ENCODE measurements around the gene BCAR1.
"Not testable (repeated sequence)": the region's sequence is repeated elsewhere in the genome, so short reads cannot be mapped to it uniquely, and the experiment has no call there.

BCAR1 gene

DNA sequence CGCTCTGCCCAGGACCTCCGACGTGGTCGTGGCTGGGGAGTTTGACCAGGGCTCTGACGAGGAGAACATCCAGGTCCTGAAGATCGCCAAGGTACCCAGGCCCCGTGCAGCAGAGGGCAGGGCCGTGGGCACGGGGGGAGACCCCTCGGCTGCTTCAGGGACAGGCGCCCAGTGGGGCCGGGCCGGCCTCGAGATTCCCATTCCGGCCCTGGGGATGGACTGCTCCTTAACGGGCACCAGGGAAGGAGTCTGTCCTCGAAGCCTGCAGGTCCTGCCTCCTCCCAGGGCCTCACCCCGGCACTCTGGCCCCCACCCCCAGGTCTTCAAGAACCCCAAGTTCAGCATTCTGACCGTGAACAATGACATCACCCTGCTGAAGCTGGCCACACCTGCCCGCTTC is 28.3 kb downstream of the BCAR1 start:
- H3K79me2 ChIP-seq (ENCODE audit: control insufficient read depth, insufficient read depth, low read length); H3K9ac ChIP-seq (ENCODE audit: low read length); H3K27me3 ChIP-seq (ENCODE audit: insufficient read depth, low read length, poor library complexity); H3K4me1 ChIP-seq (ENCODE audit: control insufficient read depth, low read depth, low read length); H2AK5ac ChIP-seq (ENCODE audit: low read length); H4K5ac ChIP-seq (ENCODE audit: low read length); H3K27ac ChIP-seq (ENCODE audit: low read depth, low read length); H2BK15ac ChIP-seq (replicated peaks; ENCODE audit: low read depth); H3K23ac ChIP-seq (ENCODE audit: low read length); H3K36me3 ChIP-seq (ENCODE audit: control insufficient read depth, insufficient read depth, low read length); H3K4me3 ChIP-seq (ENCODE audit: low read length); H2BK5ac ChIP-seq (ENCODE audit: low read length); H4K8ac ChIP-seq (ENCODE audit: low read depth, low read length); H3K18ac ChIP-seq (ENCODE audit: low read length); H3K56ac ChIP-seq (ENCODE audit: low read length); DNase-seq; H3K4me2 ChIP-seq (ENCODE audit: low read length); H3K79me1 ChIP-seq (ENCODE audit: low read length); H2BK120ac ChIP-seq (ENCODE audit: low read depth, low read length); H3K4ac ChIP-seq (ENCODE audit: low read depth, low read length): not testable (repeated sequence)
- WGBS (ENCODE audit: extremely low coverage, insufficient coverage, low lambda C conversion rate), result no CpG with 5 or more reads among the region's 20 CpGs

DNA sequence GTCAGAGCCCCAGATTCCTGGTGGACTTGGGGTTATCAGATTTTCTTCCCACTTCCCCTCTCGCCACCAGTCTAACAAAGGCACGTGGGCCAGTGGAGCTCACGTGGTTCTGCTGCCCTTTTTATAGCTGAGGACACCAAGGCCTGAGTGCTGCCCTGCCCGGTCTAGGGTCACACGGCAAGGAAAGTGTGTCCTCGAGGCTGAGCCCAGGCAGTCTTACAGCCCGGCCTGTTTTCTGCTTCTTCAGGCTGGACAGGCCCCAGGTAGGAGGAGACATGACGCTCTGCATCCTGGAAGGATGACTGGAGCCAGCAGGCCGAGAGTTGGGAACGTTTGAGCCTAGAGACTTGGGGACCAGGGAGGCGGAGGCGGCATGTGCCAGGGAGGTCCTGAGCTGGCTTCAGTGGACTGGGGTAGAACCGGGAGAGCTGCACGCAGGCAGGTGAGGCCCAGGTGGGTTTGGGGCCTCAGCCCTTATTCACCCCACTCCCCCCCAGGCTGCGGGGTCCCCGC is 29.1 kb downstream of the BCAR1 start:
- Histone ChIP-seq H3K36me3 (ENCODE audit: control insufficient read depth, insufficient read depth, low read length) (no peaks in the 10 kb centered on the region), H3K23ac (ENCODE audit: low read length) (no peak overlapping the region), H2BK15ac (replicated peaks; ENCODE audit: low read depth) (no peak overlapping the region), H3K27me3 (ENCODE audit: insufficient read depth, low read length, poor library complexity) (no peaks in the 10 kb centered on the region), H3K4me3 (ENCODE audit: low read length) (no peak overlapping the region), H2BK120ac (ENCODE audit: low read depth, low read length) (no peak overlapping the region), H2BK5ac (ENCODE audit: low read length) (no peak overlapping the region), H3K18ac (ENCODE audit: low read length) (no peak overlapping the region), H3K27ac (ENCODE audit: low read depth, low read length) (no peak overlapping the region), H3K4ac (ENCODE audit: low read depth, low read length) (no peak overlapping the region), H3K9ac (ENCODE audit: low read length) (no peak overlapping the region), H3K79me1 (ENCODE audit: low read length) (no peaks in the 10 kb centered on the region), H3K4me1 (ENCODE audit: control insufficient read depth, low read depth, low read length) (no peaks in the 10 kb centered on the region), H2AK5ac (ENCODE audit: low read length) (no peak overlapping the region), H4K5ac (ENCODE audit: low read length) (no peak overlapping the region), H3K4me2 (ENCODE audit: low read length) (no peak overlapping the region), H3K56ac (ENCODE audit: low read length) (no peak overlapping the region), H3K79me2 (ENCODE audit: control insufficient read depth, insufficient read depth, low read length) (no peaks in the 10 kb centered on the region), H4K8ac (ENCODE audit: low read depth, low read length) (no peak overlapping the region)
- no CpG with 5 or more reads among the region's 16 CpGs for WGBS (ENCODE audit: extremely low coverage, insufficient coverage, low lambda C conversion rate)
- DNase-seq, result no peak

GRCh38 chr16:75219838-75220237 is 31.6 kb downstream of the BCAR1 start:
- H3K36me3 ChIP-seq (ENCODE audit: control insufficient read depth, insufficient read depth, low read length), result no peaks in the 10 kb centered on the region
- no peak overlapping the region for H3K4me3 ChIP-seq (ENCODE audit: low read length)
- H3K4me1 ChIP-seq (ENCODE audit: control insufficient read depth, low read depth, low read length), result no peaks in the 10 kb centered on the region
- H3K79me2 ChIP-seq (ENCODE audit: control insufficient read depth, insufficient read depth, low read length), result no peaks in the 10 kb centered on the region
- WGBS (ENCODE audit: extremely low coverage, insufficient coverage, low lambda C conversion rate), result no CpG with 5 or more reads among the region's 5 CpGs
- H2BK15ac ChIP-seq (replicated peaks; ENCODE audit: low read depth), result no peak overlapping the region
- no peak overlapping the region for H4K8ac ChIP-seq (ENCODE audit: low read depth, low read length)
- H2BK5ac ChIP-seq (ENCODE audit: low read length), result no peak overlapping the region
- no peak overlapping the region for H3K27ac ChIP-seq (ENCODE audit: low read depth, low read length)
- no peak overlapping the region for H3K4ac ChIP-seq (ENCODE audit: low read depth, low read length)
- H3K4me2 ChIP-seq (ENCODE audit: low read length), result no peak overlapping the region
- H3K79me1 ChIP-seq (ENCODE audit: low read length), result no peaks in the 10 kb centered on the region
- H3K56ac ChIP-seq (ENCODE audit: low read length), result no peak overlapping the region
- H2BK120ac ChIP-seq (ENCODE audit: low read depth, low read length), result no peak overlapping the region
- H3K9ac ChIP-seq (ENCODE audit: low read length), result no peak overlapping the region
- H3K23ac ChIP-seq (ENCODE audit: low read length), result no peak overlapping the region
- no peak overlapping the region for H3K18ac ChIP-seq (ENCODE audit: low read length)
- H3K27me3 ChIP-seq (ENCODE audit: insufficient read depth, low read length, poor library complexity), result no peaks in the 10 kb centered on the region
- no peak for DNase-seq
- no peak overlapping the region for H2AK5ac ChIP-seq (ENCODE audit: low read length)
- no peak overlapping the region for H4K5ac ChIP-seq (ENCODE audit: low read length)

GRCh38 chr16:75219088-75219487 is 32.3 kb downstream of the BCAR1 start:
- Histone ChIP-seq H2BK5ac (ENCODE audit: low read length) (no peak overlapping the region), H3K4me2 (ENCODE audit: low read length) (no peak overlapping the region), H3K79me2 (ENCODE audit: control insufficient read depth, insufficient read depth, low read length) (no peaks in the 10 kb centered on the region), H3K23ac (ENCODE audit: low read length) (no peak overlapping the region), H3K9ac (ENCODE audit: low read length) (no peak overlapping the region), H4K5ac (ENCODE audit: low read length) (no peak overlapping the region), H3K27ac (ENCODE audit: low read depth, low read length) (no peak overlapping the region), H3K36me3 (ENCODE audit: control insufficient read depth, insufficient read depth, low read length) (no peaks in the 10 kb centered on the region), H3K4me1 (ENCODE audit: control insufficient read depth, low read depth, low read length) (no peaks in the 10 kb centered on the region), H3K79me1 (ENCODE audit: low read length) (no peaks in the 10 kb centered on the region), H3K27me3 (ENCODE audit: insufficient read depth, low read length, poor library complexity) (no peaks in the 10 kb centered on the region), H3K18ac (ENCODE audit: low read length) (no peak overlapping the region), H4K8ac (ENCODE audit: low read depth, low read length) (no peak overlapping the region), H2AK5ac (ENCODE audit: low read length) (no peak overlapping the region), H3K56ac (ENCODE audit: low read length) (no peak overlapping the region), H3K4me3 (ENCODE audit: low read length) (no peak overlapping the region), H2BK15ac (replicated peaks; ENCODE audit: low read depth) (no peak overlapping the region), H2BK120ac (ENCODE audit: low read depth, low read length) (no peak overlapping the region), H3K4ac (ENCODE audit: low read depth, low read length) (no peak overlapping the region)
- WGBS (ENCODE audit: extremely low coverage, insufficient coverage, low lambda C conversion rate), result no CpG with 5 or more reads among the region's 4 CpGs
- no peak for DNase-seq

GRCh38 chr16:75218256-75219076 is 33.0 kb downstream of the BCAR1 start, which contains the start of gene CTRB1:
TSS of gene CTRB1 (plus strand) at chr16:75218988. CDS start at chr16:75219008, 20 bp downstream.
- H3K79me1 ChIP-seq (ENCODE audit: low read length), result no peaks in the 10 kb centered on the region
- no peak within 1 kb of the TSS for H4K5ac ChIP-seq (ENCODE audit: low read length)
- no peak for DNase-seq
- H3K23ac ChIP-seq (ENCODE audit: low read length), result no peak within 1 kb of the TSS
- no peak within 1 kb of the TSS for H3K18ac ChIP-seq (ENCODE audit: low read length)
- H3K4ac ChIP-seq (ENCODE audit: low read depth, low read length), result no peak within 1 kb of the TSS
- no peak within 1 kb of the TSS for H3K9ac ChIP-seq (ENCODE audit: low read length)
- no peaks in the 10 kb centered on the region for H3K79me2 ChIP-seq (ENCODE audit: control insufficient read depth, insufficient read depth, low read length)
- no CpG with 5 or more reads among the region's 19 CpGs for WGBS (ENCODE audit: extremely low coverage, insufficient coverage, low lambda C conversion rate)
- H3K27ac ChIP-seq (ENCODE audit: low read depth, low read length), result no peak within 1 kb of the TSS
- H2BK15ac ChIP-seq (replicated peaks; ENCODE audit: low read depth), result no peak within 1 kb of the TSS
- no peak within 1 kb of the TSS for H2AK5ac ChIP-seq (ENCODE audit: low read length)
- no peaks in the 10 kb centered on the region for H3K36me3 ChIP-seq (ENCODE audit: control insufficient read depth, insufficient read depth, low read length)
- H3K27me3 ChIP-seq (ENCODE audit: insufficient read depth, low read length, poor library complexity), result no peaks in the 10 kb centered on the region
- no peak within 1 kb of the TSS for H2BK120ac ChIP-seq (ENCODE audit: low read depth, low read length)
- H3K4me3 ChIP-seq (ENCODE audit: low read length), result no peak within 1 kb of the TSS
- no peak within 1 kb of the TSS for H3K4me2 ChIP-seq (ENCODE audit: low read length)
- no peak within 1 kb of the TSS for H2BK5ac ChIP-seq (ENCODE audit: low read length)
- no peak within 1 kb of the TSS for H4K8ac ChIP-seq (ENCODE audit: low read depth, low read length)
- H3K56ac ChIP-seq (ENCODE audit: low read length), result no peak within 1 kb of the TSS
- no peaks in the 10 kb centered on the region for H3K4me1 ChIP-seq (ENCODE audit: control insufficient read depth, low read depth, low read length)
